H1 (cell line): ENCODE measurements around the gene CRYGN. TPM values are rescaled to one million over a fixed set of nuclear protein-coding genes. Genes with fewer than 3 reads are reported as not detected.

Experiments
- CTCF ChIA-PET: fragments of 300-600 bp; sonication (Branson Sonifier 250); formaldehyde crosslinking; loops from one replicate; lab custom pipeline; 2021; ENCODE audit not compliant: partially characterized antibody; lab: Charles Lee
- POLR2A ChIA-PET: fragments of 300-600 bp; sonication (Branson Sonifier 250); formaldehyde crosslinking; loops from one replicate; lab custom pipeline; 2021; ENCODE audit warnings: inconsistent platforms; ENCODE audit not compliant: partially characterized antibody; lab: Charles Lee
- DNase-seq, 2 experiments: peaks; one replicate each; pipeline versions ENCODE4 v3.0.0 to v3.0.0-alpha.2; 2010 to 2022; ENCODE audit warnings: low spot score in 2 of 2, low read depth in 1 of 2, mixed read lengths in 1 of 2
- FAIRE-seq: peaks from 2 replicates; lab custom pipeline; 2011; peaks lifted over from hg19 to GRCh38; lab: Jason Lieb, UNC
- H2AFZ ChIP-seq: 2 replicates; pipeline ENCODE4 v1.8.1; 2012; ENCODE audit warnings: low read length, inconsistent platforms
- H2AK5ac ChIP-seq: 2 replicates; pipeline ENCODE4 v1.6.1; 2013; ENCODE audit warnings: low read depth, low read length
- H2BK120ac ChIP-seq: replicated peaks from 2 replicates; pipeline ENCODE3; 2013; ENCODE audit warnings: low read depth, low read length, inconsistent platforms
- H2BK12ac ChIP-seq: 2 replicates; pipeline ENCODE4 v1.6.1; 2013; ENCODE audit warnings: low read depth, low read length
- H2BK15ac ChIP-seq: 2 replicates; pipeline ENCODE4 v1.6.1; 2013; ENCODE audit warnings: low read length
- H2BK20ac ChIP-seq: 2 replicates; pipeline ENCODE4 v1.6.1; 2013; ENCODE audit warnings: low read length
- H2BK5ac ChIP-seq: 2 replicates; pipeline ENCODE4 v1.6.1; 2013; ENCODE audit warnings: low read depth, low read length
- H3K14ac ChIP-seq: 2 replicates; pipeline ENCODE4 v1.6.1; 2013; ENCODE audit warnings: inconsistent platforms; ENCODE audit not compliant: insufficient read length
- H3K18ac ChIP-seq: 2 replicates; pipeline ENCODE4 v1.6.1; 2013; ENCODE audit warnings: low read length; ENCODE audit errors: extremely low read depth
- H3K23ac ChIP-seq: 2 replicates; pipeline ENCODE4 v1.6.1; 2013; ENCODE audit warnings: inconsistent platforms; ENCODE audit not compliant: insufficient read length
- H3K23me2 ChIP-seq: 2 replicates; pipeline ENCODE4 v1.6.1; 2013; ENCODE audit warnings: low read depth, low read length
- H3K27ac ChIP-seq: 2 replicates; pipeline ENCODE4 v1.6.1; 2011; ENCODE audit warnings: low read depth, low read length, inconsistent platforms
- H3K27me3 ChIP-seq, 4 experiments: replicated peaks in 1 of 4; 1 replicate in 1 of 4; 2 replicates in 3 of 4; pipeline versions ENCODE4 v1.6.1 to v1.8.1; 2011 to 2013; ENCODE audit warnings: low read length in 3 of 4, mild to moderate bottlenecking in 3 of 4, inconsistent platforms in 2 of 4, mixed read lengths in 2 of 4, moderate library complexity in 1 of 4; ENCODE audit not compliant: control insufficient read depth in 3 of 4, insufficient read depth in 3 of 4; ENCODE audit errors: extremely low read depth in 1 of 4
- H3K36me3 ChIP-seq, 4 experiments: 2 replicates each; pipeline versions ENCODE4 v1.6.1 to v1.8.1; 2011 to 2013; ENCODE audit warnings: mild to moderate bottlenecking in 4 of 4, low read length in 3 of 4, moderate library complexity in 2 of 4, control low read depth in 1 of 4, inconsistent platforms in 1 of 4; ENCODE audit not compliant: insufficient read depth in 4 of 4, control insufficient read depth in 2 of 4
- H3K4ac ChIP-seq: replicated peaks from 2 replicates; pipeline ENCODE3; 2013; ENCODE audit warnings: low read length, low read depth, mixed read lengths, inconsistent platforms; ENCODE audit not compliant: insufficient read length
- H3K4me1 ChIP-seq, 4 experiments: replicated peaks in 1 of 4; 1 replicate in 1 of 4; 2 replicates in 3 of 4; pipeline versions ENCODE4 v1.6.1 to v1.8.1; 2011 to 2013; ENCODE audit warnings: low read length in 3 of 4, inconsistent platforms in 2 of 4, mixed read lengths in 1 of 4; ENCODE audit not compliant: insufficient read depth in 4 of 4, control insufficient read depth in 3 of 4
- H3K4me2 ChIP-seq, 2 experiments: 2 replicates each; pipeline versions ENCODE4 v1.6.1 to v1.8.1; 2011 to 2013; ENCODE audit warnings: low read depth in 2 of 2, low read length in 2 of 2, control low read depth in 1 of 2, inconsistent platforms in 1 of 2, mild to moderate bottlenecking in 1 of 2; ENCODE audit not compliant: insufficient read depth in 1 of 2
- H3K4me3 ChIP-seq, 4 experiments: fragments of 200-600, 300-600 bp in 1 of 4; sonication (generic), shearing (Covaris generic), sonication (Bioruptor Twin) in 1 of 4; 2 replicates each; pipeline versions ENCODE4 v1.5.1 to v1.8.1; 2011 to 2016; ENCODE audit warnings: low read length in 4 of 4, low read depth in 3 of 4, control low read depth in 2 of 4, inconsistent platforms in 2 of 4, mild to moderate bottlenecking in 2 of 4, mixed read lengths in 1 of 4, moderate library complexity in 1 of 4; ENCODE audit not compliant: insufficient read depth in 2 of 4; ENCODE audit errors: extremely low read depth in 1 of 4
- H3K56ac ChIP-seq: replicated peaks from 2 replicates; pipeline ENCODE3; 2013; ENCODE audit warnings: low read depth, mild to moderate bottlenecking, mixed read lengths, low read length, inconsistent platforms; ENCODE audit not compliant: insufficient read length
- H3K79me1 ChIP-seq: 2 replicates; pipeline ENCODE4 v1.6.1; 2013; ENCODE audit warnings: low read depth, low read length, control low read depth
- H3K79me2 ChIP-seq, 2 experiments: 2 replicates each; pipeline versions ENCODE4 v1.6.1 to v1.8.1; 2012 to 2013; ENCODE audit warnings: low read length in 2 of 2, mild to moderate bottlenecking in 2 of 2, inconsistent platforms in 1 of 2; ENCODE audit not compliant: insufficient read depth in 2 of 2, control insufficient read depth in 1 of 2
- H3K9ac ChIP-seq, 4 experiments: replicated peaks in 1 of 4; 1 replicate in 1 of 4; 2 replicates in 3 of 4; pipeline versions ENCODE4 v1.6.1 to v1.8.1; 2011 to 2013; ENCODE audit warnings: low read depth in 3 of 4, low read length in 3 of 4, control low read depth in 2 of 4, mild to moderate bottlenecking in 2 of 4, moderate library complexity in 2 of 4, inconsistent platforms in 1 of 4; ENCODE audit errors: extremely low read depth in 1 of 4
- H3K9me3 ChIP-seq, 2 experiments: 2 replicates each; pipeline versions ENCODE4 v1.6.1 to v1.8.1; 2012 to 2013; ENCODE audit warnings: mild to moderate bottlenecking in 2 of 2, moderate library complexity in 2 of 2, control low read depth in 1 of 2, inconsistent platforms in 1 of 2, low read depth in 1 of 2, low read length in 1 of 2, mixed read lengths in 1 of 2; ENCODE audit not compliant: insufficient read depth in 2 of 2
- H4K20me1 ChIP-seq, 2 experiments: replicated peaks in 1 of 2; 2 replicates each; pipeline versions ENCODE3 to v1.8.1; 2011 to 2013; ENCODE audit warnings: inconsistent platforms in 2 of 2, low read length in 2 of 2, mild to moderate bottlenecking in 1 of 2; ENCODE audit not compliant: insufficient read depth in 2 of 2, control insufficient read depth in 1 of 2
- H4K5ac ChIP-seq: 2 replicates; pipeline ENCODE4 v1.6.1; 2013; ENCODE audit warnings: low read length, low read depth, mixed read lengths, inconsistent platforms; ENCODE audit not compliant: insufficient read length
- H4K8ac ChIP-seq: 2 replicates; pipeline ENCODE4 v1.8.0; 2013; ENCODE audit warnings: mild to moderate bottlenecking, moderate library complexity, low read length, inconsistent platforms; ENCODE audit not compliant: insufficient read depth; ENCODE audit errors: extremely low read depth
- H4K91ac ChIP-seq: replicated peaks from 2 replicates; pipeline ENCODE3; 2013; ENCODE audit warnings: low read length, mixed read lengths, inconsistent platforms; ENCODE audit not compliant: insufficient read length
- CHD2 ChIP-seq: IDR thresholded peaks from 2 replicates; pipeline ENCODE4 v1.6.1; 2012; ENCODE audit warnings: low read length, improper control_type of control experiment
- NANOG ChIP-seq: IDR thresholded peaks from 2 replicates; pipeline ENCODE4 v1.6.1; 2011; ENCODE audit warnings: low read length, low read depth, mild to moderate bottlenecking, inconsistent platforms; ENCODE audit not compliant: insufficient read depth, poor library complexity, severe bottlenecking
- RXRA ChIP-seq: IDR thresholded peaks from 2 replicates; pipeline ENCODE4 v1.6.1; 2011; ENCODE audit warnings: low read depth, mild to moderate bottlenecking, low read length, moderate library complexity; ENCODE audit not compliant: insufficient read depth
- SIRT6 ChIP-seq: IDR thresholded peaks from one replicate; pipeline ENCODE4 v1.7.1; 2012; ENCODE audit warnings: low read length, inconsistent platforms
- SP1 ChIP-seq: IDR thresholded peaks from 2 replicates; pipeline ENCODE4 v1.6.1; 2011; ENCODE audit warnings: low read depth, low read length
- TAF7 ChIP-seq: optimal IDR thresholded peaks from 2 replicates; pipeline ENCODE3; 2011; ENCODE audit warnings: low read depth, mild to moderate bottlenecking, inconsistent platforms, low read length, moderate library complexity, borderline replicate concordance
- ZNF274 ChIP-seq: IDR thresholded peaks from 2 replicates; pipeline ENCODE4 v1.7.0; 2012; ENCODE audit warnings: low read length, borderline replicate concordance; ENCODE audit errors: extremely low read depth
- WGBS, 2 experiments: shearing (Covaris generic) in 1 of 2; methylation state at CpG; one replicate each; pipeline versions ENCODE4 v1.1.6 to v1.1.7; 2013 to 2015; ENCODE audit warnings: low lambda C conversion rate in 2 of 2, mixed read lengths in 2 of 2, inconsistent platforms in 1 of 2, low coverage in 1 of 2, missing lambda C conversion rate in 1 of 2; ENCODE audit not compliant: insufficient replicate concordance in 2 of 2, insufficient coverage in 1 of 2, insufficient read length in 1 of 2; ENCODE audit errors: extremely low coverage in 1 of 2, missing lambda C conversion rate in 1 of 2; 5-methylcytosine and 5-hydroxymethylcytosine counted together
- polyA plus RNA-seq, 7 experiments: library from polyadenylated mRNA; depleted of rRNA in 3 of 7; stranded (reverse) in 5 of 7; unstranded in 2 of 7; fragments of >200 nt in 5 of 7; fragments of 200-250 nt in 2 of 7; gene quantifications; 1 replicate in 5 of 7; 2 replicates in 1 of 7; 4 replicates in 1 of 7; pipeline versions ENCODE4 v1.2.1 to v1.2.3, GENCODE V29; 2011 to 2013; ENCODE audit warnings: missing spikeins in 2 of 7, mixed read lengths in 2 of 7
- total RNA-seq: library from RNA; stranded (reverse); fragmentation: NEBNext Ultra II Directional; extraction: Animal tissue kit (Norgen Biotek cat#: 25700); gene quantifications from 2 replicates; pipeline ENCODE4 v1.2.1, GENCODE V29; 2021

Gene CRYGN
- total and polyA plus RNA-seq, 2 of the 8 experiments (the other 6 are each of a cell fraction or from before 2014, with no cell fraction given): 0.98 to 1.6 TPM

- H4K5ac ChIP-seq: no peak overlapping the region
- no peak overlapping the region for H4K8ac ChIP-seq
- H3K4me2 ChIP-seq: no peak overlapping the region
- no peak overlapping the region for H3K27ac ChIP-seq
- WGBS, 2 experiments: 91% methylated on average over 5 of the region's 5 CpGs; no CpG with 5 or more reads in 1 of the 2 experiments
- ChIA-PET CTCF (interaction anchor here (1.3 to 2.2 kb wide), 3 partner anchors 11 to 24 kb away, joined by 3 to 9 read pairs (median 3); partner anchors contain the start of gene CRYGN), POLR2A (interaction anchor here (1.2 kb wide), 1 partner anchor 13 kb away, joined by 4 read pairs; no protein-coding TSS in a partner anchor)
- H3K79me2 ChIP-seq: no peaks in the 10 kb centered on the region
- H2BK20ac ChIP-seq: no peak overlapping the region
- H3K4ac ChIP-seq: no peak overlapping the region
- H4K20me1 ChIP-seq: no peaks in the 10 kb centered on the region
- H3K36me3 ChIP-seq: no peaks in the 10 kb centered on the region
- H2BK12ac ChIP-seq: no peak overlapping the region
- H4K91ac ChIP-seq: no peak overlapping the region
- peaks cover 5 to 7% of the 10 kb centered on the region in 2 experiments; a peak in 2 of 4 replicates for H3K9me3 ChIP-seq
- no peak overlapping the region for H2BK120ac ChIP-seq
- H3K9ac ChIP-seq: no peak overlapping the region
- H3K14ac ChIP-seq: no peak overlapping the region
- H3K79me1 ChIP-seq: no peaks in the 10 kb centered on the region
- no peak overlapping the region for H2AFZ ChIP-seq
- H2AK5ac ChIP-seq: no peak overlapping the region
- no peaks in the 10 kb centered on the region for H3K23me2 ChIP-seq
- no peak overlapping the region for H3K56ac ChIP-seq
- no peak overlapping the region for H2BK15ac ChIP-seq
- no peak for FAIRE-seq
- H3K23ac ChIP-seq: no peak overlapping the region
- no peak overlapping the region for H3K18ac ChIP-seq
- no peak for DNase-seq
- H3K4me3 ChIP-seq: no peak overlapping the region
- peaks cover 2 to 8% (median 4%) of the 10 kb centered on the region in 4 experiments for H3K4me1 ChIP-seq
- no peak overlapping the region for H2BK5ac ChIP-seq
- no peaks in the 10 kb centered on the region for H3K27me3 ChIP-seq
- TF ChIP-seq CHD2 (no peak), TAF7 (no peak), RXRA (no peak), NANOG (no peak), ZNF274 (no peak), SIRT6 (no peak), SP1 (no peak)
Measured at GRCh38 chr7:151423936-151424335, 16.0 kb downstream of the CRYGN start.
